Suppressor macrophage treated with lipopolysaccharide for 4 hours (primary cell): ENCODE results near the gene TCFL5.

Experiments used
- DNase-seq: peaks from one replicate; pipeline ENCODE4 v3.0.0-alpha.2; 2020

The TCFL5 gene

DNA sequence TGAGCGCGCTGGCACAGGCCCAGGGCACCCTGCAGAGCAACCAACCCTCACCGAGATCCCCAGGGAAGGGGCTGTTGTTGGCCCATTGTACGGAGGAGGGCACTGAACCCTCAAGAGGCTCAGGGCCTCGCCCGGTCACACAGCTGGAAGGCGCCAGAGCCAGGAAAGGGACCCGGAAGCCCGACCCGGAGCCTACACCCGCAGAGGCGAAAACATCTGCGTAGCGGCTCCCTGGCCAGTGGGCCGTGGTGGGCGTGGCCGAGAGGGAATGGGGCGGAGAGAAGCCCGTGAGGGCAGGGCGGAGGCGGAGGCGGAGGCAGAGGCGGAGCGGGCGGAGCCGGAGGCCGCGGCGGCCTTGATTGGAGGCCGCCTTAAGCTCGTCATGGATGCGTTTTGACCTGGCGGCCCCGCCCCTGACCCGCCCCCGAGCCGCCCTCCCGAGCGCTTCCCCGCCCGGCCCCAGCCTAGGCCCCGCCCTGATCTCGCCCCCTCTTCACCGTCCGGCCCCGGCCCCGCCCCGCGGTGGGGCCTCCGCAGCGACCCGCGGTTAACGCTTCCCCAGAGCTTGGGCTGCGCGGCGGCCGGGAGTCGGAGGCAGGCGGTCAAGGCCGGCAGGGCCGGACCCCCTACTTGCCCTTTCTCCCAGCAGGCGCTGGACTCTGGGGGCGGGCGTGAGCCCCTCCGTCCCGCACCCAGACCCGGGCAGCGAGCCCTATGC lies 67.5 kb downstream of the TCFL5 start:
- peak; percentile 98 for DNase-seq

DNA sequence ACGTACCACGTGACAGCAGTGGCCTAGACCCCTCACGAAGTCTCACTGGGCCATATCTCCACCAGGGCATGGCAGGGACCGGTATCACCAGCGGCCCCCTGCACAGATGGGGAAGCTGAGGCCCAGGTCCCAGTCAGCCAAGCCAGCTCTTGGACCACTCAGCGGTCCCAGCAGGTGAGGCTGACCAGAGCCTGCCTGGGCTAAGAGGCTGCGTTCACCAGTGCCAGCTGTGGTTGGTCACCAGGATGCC lies 67.9 kb downstream of the TCFL5 start:
- DNase-seq = no peak

DNA sequence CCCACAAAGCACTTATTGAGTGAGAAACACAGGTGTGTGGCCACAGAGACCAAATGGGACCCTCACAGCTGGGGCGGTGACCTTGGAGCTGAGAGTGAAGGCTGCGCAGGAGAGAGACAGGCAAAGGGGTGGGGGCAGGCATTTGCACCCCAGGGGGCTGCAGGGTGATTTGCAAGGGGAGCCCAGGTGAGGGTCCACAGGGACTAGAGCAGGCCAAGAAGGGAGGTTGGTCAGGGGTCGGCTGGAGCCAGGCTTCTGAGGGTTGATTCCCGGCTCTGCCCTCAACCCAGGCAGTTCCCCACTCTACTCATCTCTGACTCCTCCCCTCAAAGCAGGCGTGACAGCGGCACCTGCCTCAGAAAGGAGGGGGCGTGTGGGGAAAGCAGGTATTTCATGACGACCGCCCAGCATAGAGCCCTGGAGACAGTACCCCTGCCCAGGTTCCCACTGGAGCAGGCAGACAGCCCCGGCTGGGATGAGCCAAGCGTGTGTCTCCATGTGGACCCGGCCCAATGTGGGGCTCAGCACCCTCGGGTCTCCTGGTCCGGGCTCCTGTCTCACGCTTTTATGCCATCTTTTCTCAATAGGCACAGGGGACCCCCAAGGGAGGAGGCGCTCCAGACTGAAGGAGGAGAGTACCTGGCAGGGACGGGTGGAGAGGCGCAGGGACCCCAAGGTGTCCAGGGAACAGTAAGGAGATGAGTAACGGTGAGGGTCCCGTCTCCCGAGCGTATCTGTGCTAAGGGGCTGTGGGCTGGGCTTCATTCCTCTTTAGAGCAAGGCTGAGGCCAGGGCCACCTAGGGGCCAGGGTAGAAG lies 68.5 kb downstream of the TCFL5 start:
- no peak for DNase-seq

DNA sequence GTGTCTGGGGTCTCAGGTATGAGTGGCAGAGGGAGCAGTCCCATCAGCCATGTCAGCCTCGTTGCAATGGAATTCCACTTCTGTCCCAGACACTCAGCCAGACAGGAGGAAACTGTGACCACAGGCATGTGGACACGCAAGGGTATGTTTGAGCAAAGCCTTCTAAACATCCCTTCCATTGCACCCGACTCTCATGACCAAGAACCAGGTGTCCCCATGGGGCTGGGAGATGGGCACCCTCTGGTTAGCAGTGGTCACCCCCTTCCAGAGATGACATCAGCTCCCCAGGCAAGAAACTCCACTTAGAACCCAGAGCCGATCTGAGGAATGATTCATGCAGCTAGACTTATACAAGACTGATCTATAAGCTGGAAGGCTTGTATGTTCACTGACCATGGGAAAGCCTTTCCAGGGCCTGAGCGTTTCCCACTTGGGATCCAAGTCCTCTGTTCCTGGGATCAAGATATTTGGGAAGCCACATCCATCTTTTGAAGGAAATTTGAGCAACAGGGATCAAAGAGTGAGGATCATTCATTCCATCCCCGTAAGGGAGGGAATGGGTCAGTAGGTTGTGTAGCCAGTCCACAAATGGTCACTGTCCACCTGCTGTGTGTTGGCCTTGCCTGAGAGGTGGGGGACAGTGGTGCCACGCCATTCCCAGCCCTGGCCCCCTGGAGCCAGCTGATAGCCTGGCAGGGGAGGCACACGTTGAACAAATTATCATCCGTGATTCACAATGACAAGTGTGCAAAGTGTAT lies 69.3 kb downstream of the TCFL5 start:
- DNase-seq = no peak

DNA sequence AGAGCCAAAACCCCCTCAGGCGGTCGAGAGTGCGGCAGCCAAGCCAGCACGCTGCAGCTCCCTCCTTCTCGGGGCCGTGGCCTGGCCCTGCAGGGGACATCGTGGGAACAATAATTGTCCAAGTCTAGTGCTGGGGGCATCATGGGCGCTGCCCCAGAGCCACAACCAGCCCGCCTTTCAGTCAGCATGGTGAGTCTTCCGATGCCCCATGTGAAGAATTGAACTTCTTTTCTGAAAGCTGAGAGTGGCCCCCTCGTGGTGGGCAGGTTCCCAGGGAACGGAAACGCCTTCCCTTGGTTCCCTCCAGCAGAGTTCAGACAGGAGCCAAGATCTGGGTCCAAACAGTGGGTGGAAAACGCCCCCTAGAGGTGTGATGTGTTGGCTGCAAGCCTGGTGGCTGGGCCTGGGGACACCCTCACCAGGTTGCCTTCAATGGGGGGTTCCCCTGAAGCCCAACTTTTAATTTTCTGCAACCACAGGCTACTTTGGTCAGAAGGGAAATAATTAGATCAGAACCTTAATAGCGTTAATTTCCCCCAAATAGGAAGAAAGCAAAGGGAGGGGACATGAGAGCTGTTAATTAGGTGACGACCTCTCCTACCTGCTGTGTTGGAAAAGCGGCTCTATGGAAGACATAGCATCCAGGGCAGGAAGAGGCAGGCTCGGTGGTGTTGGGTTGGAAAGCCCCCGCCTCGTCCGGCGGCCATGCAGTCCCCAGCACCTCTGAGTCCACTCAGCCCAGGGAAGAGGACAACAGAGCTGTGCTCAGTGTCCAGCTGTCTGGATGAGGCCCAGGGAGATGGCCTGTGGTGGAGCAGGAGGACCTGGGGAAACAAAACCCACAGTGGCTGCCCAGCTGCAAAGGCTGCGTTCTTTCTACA lies 70.1 kb downstream of the TCFL5 start:
- DNase-seq = peak; percentile 94
